Activated CD8-positive, alpha-beta memory T cell treated with anti-CD3 and anti-CD28 coated beads, Interleukin-2, amount 10 ng/mL, durations not matched to agents 7 days and 5 days (primary cell): ENCODE data around the gene SNTG2. TPM values are rescaled to one million over a fixed set of nuclear protein-coding genes. Genes with fewer than 3 reads are reported as not detected.
"Not testable (repeated sequence)": the region's sequence is repeated elsewhere in the genome, so short reads cannot be mapped to it uniquely, and the experiment has no call there.

Experiments
- ATAC-seq: fragments of 150-1000 bp; cut with Tn5 transposase; one replicate; pipeline ENCODE4 v1.10.0; 2021; ENCODE audit warnings: moderate library complexity
- CTCF ChIA-PET: fragments of 350-600 bp; sonication (Branson Sonifier 250); formaldehyde crosslinking; loops from one replicate; lab custom pipeline; 2021; ENCODE audit warnings: antibody characterized with exemption; lab: Charles Lee
- DNase-seq: peaks from one replicate; pipeline ENCODE4 v3.0.0-alpha.2; 2020
- H3K27ac Mint-ChIP-seq: one replicate; pipeline ENCODE4 v1.8.0; 2021; ENCODE audit warnings: mild to moderate bottlenecking, mixed read lengths
- H3K27me3 Mint-ChIP-seq: one replicate; pipeline ENCODE4 v1.8.0; 2021; ENCODE audit warnings: mixed read lengths
- H3K36me3 Mint-ChIP-seq: one replicate; pipeline ENCODE4 v1.8.0; 2021; ENCODE audit warnings: mild to moderate bottlenecking, mixed read lengths
- H3K4me1 Mint-ChIP-seq: one replicate; pipeline ENCODE4 v1.8.0; 2021; ENCODE audit warnings: mixed read lengths
- H3K4me3 Mint-ChIP-seq: one replicate; pipeline ENCODE4 v1.8.0; 2021; ENCODE audit warnings: mild to moderate bottlenecking, moderate library complexity, mixed read lengths
- H3K9me3 Mint-ChIP-seq: one replicate; pipeline ENCODE4 v1.8.0; 2022; ENCODE audit warnings: low read depth, mixed read lengths
- total RNA-seq, 2 experiments: library from RNA; stranded (reverse); gene quantifications; one replicate each; pipeline ENCODE4 v1.2.3, GENCODE V29; 2021

The SNTG2 gene
- total RNA-seq, 2 experiments from 2014 or later: 0.37 to 1.6 TPM

- no peak for DNase-seq
- no peak for ATAC-seq
- H3K4me1 Mint-ChIP-seq: no peaks in the 10 kb centered on the region
- H3K4me3 Mint-ChIP-seq: no peak overlapping the region
- H3K27me3 Mint-ChIP-seq: no peaks in the 10 kb centered on the region
- CTCF ChIA-PET: no interaction called here
- no peak overlapping the region for H3K27ac Mint-ChIP-seq
- no peaks in the 10 kb centered on the region for H3K36me3 Mint-ChIP-seq
- H3K9me3 Mint-ChIP-seq: no peaks in the 10 kb centered on the region
These were observed 428.0 kb downstream of the SNTG2 start for GRCh38 chr2:1378456-1379150.

- H3K4me1 Mint-ChIP-seq: no peaks in the 10 kb centered on the region
- H3K9me3 Mint-ChIP-seq: no peaks in the 10 kb centered on the region
- H3K36me3 Mint-ChIP-seq: no peaks in the 10 kb centered on the region
- DNase-seq: no peak
- H3K4me3 Mint-ChIP-seq: no peak overlapping the region
- no peak overlapping the region for H3K27ac Mint-ChIP-seq
- CTCF ChIA-PET: no interaction called here
- ATAC-seq: no peak
- peaks cover 2% of the 10 kb centered on the region for H3K27me3 Mint-ChIP-seq
These were observed 431.0 kb downstream of the SNTG2 start for GRCh38 chr2:1381644-1382043.

- H3K4me3 Mint-ChIP-seq, H3K27ac Mint-ChIP-seq, H3K27me3 Mint-ChIP-seq, DNase-seq, H3K9me3 Mint-ChIP-seq, CTCF ChIA-PET, H3K4me1 Mint-ChIP-seq, H3K36me3 Mint-ChIP-seq, ATAC-seq: not testable (repeated sequence)
These were observed 437.5 kb downstream of the SNTG2 start for GRCh38 chr2:1387954-1388725.

- CTCF ChIA-PET, H3K27ac Mint-ChIP-seq, H3K4me3 Mint-ChIP-seq, H3K4me1 Mint-ChIP-seq, H3K9me3 Mint-ChIP-seq, ATAC-seq, H3K36me3 Mint-ChIP-seq, H3K27me3 Mint-ChIP-seq, DNase-seq: not testable (repeated sequence)
These were observed 439.5 kb downstream of the SNTG2 start for GRCh38 chr2:1390118-1390517.

GRCh38 chr2:1393321-1393720 is 442.7 kb downstream of the SNTG2 start:
- H3K27me3 Mint-ChIP-seq: no peaks in the 10 kb centered on the region
- CTCF ChIA-PET: no interaction called here
- no peak for DNase-seq
- H3K27ac Mint-ChIP-seq: no peak overlapping the region
- H3K4me1 Mint-ChIP-seq: no peaks in the 10 kb centered on the region
- no peak for ATAC-seq
- H3K4me3 Mint-ChIP-seq: no peak overlapping the region
- peaks cover 2% of the 10 kb centered on the region for H3K9me3 Mint-ChIP-seq
- H3K36me3 Mint-ChIP-seq: no peaks in the 10 kb centered on the region

- no peak overlapping the region for H3K4me3 Mint-ChIP-seq
- ATAC-seq (no peak), DNase-seq (no peak)
- no peaks in the 10 kb centered on the region for H3K27me3 Mint-ChIP-seq
- no peaks in the 10 kb centered on the region for H3K4me1 Mint-ChIP-seq
- peaks cover 2% of the 10 kb centered on the region for H3K9me3 Mint-ChIP-seq
- no peak overlapping the region for H3K27ac Mint-ChIP-seq
- CTCF ChIA-PET: no interaction called here
- H3K36me3 Mint-ChIP-seq: no peaks in the 10 kb centered on the region
These were observed 444.2 kb downstream of the SNTG2 start for GRCh38 chr2:1394709-1395408.

GRCh38 chr2:1397350-1397749 is 446.7 kb downstream of the SNTG2 start:
- H3K27ac Mint-ChIP-seq: no peak overlapping the region
- CTCF ChIA-PET: no interaction called here
- DNase-seq (no peak), ATAC-seq (no peak)
- H3K9me3 Mint-ChIP-seq: peaks cover under 1% of the 10 kb centered on the region
- peaks cover 2% of the 10 kb centered on the region for H3K4me1 Mint-ChIP-seq
- no peaks in the 10 kb centered on the region for H3K36me3 Mint-ChIP-seq
- H3K27me3 Mint-ChIP-seq: no peaks in the 10 kb centered on the region
- no peak overlapping the region for H3K4me3 Mint-ChIP-seq

- ATAC-seq (no peak), DNase-seq (no peak)
- no peak overlapping the region for H3K4me3 Mint-ChIP-seq
- no peaks in the 10 kb centered on the region for H3K36me3 Mint-ChIP-seq
- no peaks in the 10 kb centered on the region for H3K27me3 Mint-ChIP-seq
- peaks cover 2% of the 10 kb centered on the region for H3K9me3 Mint-ChIP-seq
- H3K27ac Mint-ChIP-seq: no peak overlapping the region
- CTCF ChIA-PET: no interaction called here
- H3K4me1 Mint-ChIP-seq: peaks cover 2% of the 10 kb centered on the region
These were observed 447.5 kb downstream of the SNTG2 start for GRCh38 chr2:1398191-1398590.

- CTCF ChIA-PET: no interaction called here
- Mint-ChIP-seq H3K27me3 (no peaks in the 10 kb centered on the region), H3K9me3 (peaks cover 2% of the 10 kb centered on the region), H3K4me3 (no peak overlapping the region), H3K4me1 (peaks cover 2% of the 10 kb centered on the region), H3K27ac (no peak overlapping the region), H3K36me3 (no peaks in the 10 kb centered on the region)
- ATAC-seq (no peak), DNase-seq (no peak)
These were observed 450.5 kb downstream of the SNTG2 start for GRCh38 chr2:1400943-1401735.

- DNase-seq: no peak
- H3K27me3 Mint-ChIP-seq: no peaks in the 10 kb centered on the region
- ATAC-seq: no peak
- CTCF ChIA-PET: no interaction called here
- no peak overlapping the region for H3K4me3 Mint-ChIP-seq
- peaks cover 2% of the 10 kb centered on the region for H3K4me1 Mint-ChIP-seq
- H3K27ac Mint-ChIP-seq: no peak overlapping the region
- H3K36me3 Mint-ChIP-seq: no peaks in the 10 kb centered on the region
- H3K9me3 Mint-ChIP-seq: peaks cover 2% of the 10 kb centered on the region
These were observed 451.4 kb downstream of the SNTG2 start for GRCh38 chr2:1402064-1402463.

GRCh38 chr2:1403565-1403964 is 452.9 kb downstream of the SNTG2 start:
- ATAC-seq: no peak
- peaks cover 2% of the 10 kb centered on the region for H3K9me3 Mint-ChIP-seq

GRCh38 chr2:1405124-1405523 is 454.5 kb downstream of the SNTG2 start:
- no peak overlapping the region for H3K4me3 Mint-ChIP-seq
- ATAC-seq (no peak), DNase-seq (no peak)
- CTCF ChIA-PET: no interaction called here
- H3K36me3 Mint-ChIP-seq: no peaks in the 10 kb centered on the region
- H3K27ac Mint-ChIP-seq: no peak overlapping the region
- peaks cover 2% of the 10 kb centered on the region for H3K9me3 Mint-ChIP-seq
- no peaks in the 10 kb centered on the region for H3K27me3 Mint-ChIP-seq
- peaks cover 2% of the 10 kb centered on the region for H3K4me1 Mint-ChIP-seq

More at GRCh38 chr2:1403565-1403964, 452.9 kb downstream of the SNTG2 start:
- Mint-ChIP-seq H3K4me1 (peaks cover 2% of the 10 kb centered on the region), H3K27me3 (no peaks in the 10 kb centered on the region), H3K36me3 (no peaks in the 10 kb centered on the region), H3K27ac (no peak overlapping the region), H3K4me3 (no peak overlapping the region)
- CTCF ChIA-PET: no interaction called here
- DNase-seq: no peak

- H3K36me3 Mint-ChIP-seq: no peaks in the 10 kb centered on the region
- no peak overlapping the region for H3K27ac Mint-ChIP-seq
- peaks cover 1% of the 10 kb centered on the region for H3K4me1 Mint-ChIP-seq
- CTCF ChIA-PET: no interaction called here
- H3K9me3 Mint-ChIP-seq: peaks cover 2% of the 10 kb centered on the region
- no peak overlapping the region for H3K4me3 Mint-ChIP-seq
- no peak for DNase-seq
- H3K27me3 Mint-ChIP-seq: no peaks in the 10 kb centered on the region
- no peak for ATAC-seq
These were observed 455.3 kb downstream of the SNTG2 start for GRCh38 chr2:1405967-1406366.
